HEK293T (cell line): ENCODE data around the gene NCS1.

Experiments used
- ELF4 ChIP-seq: fragments of 450-650 bp; IDR thresholded peaks from 2 replicates; pipeline ENCODE4 v1.6.1; 2017; ENCODE audit warnings: antibody characterized with exemption
- FOXA1 ChIP-seq: fragments of 450-650 bp; IDR thresholded peaks from 2 replicates; pipeline ENCODE4 v1.6.1; 2016; ENCODE audit warnings: mild to moderate bottlenecking
- HDGF ChIP-seq: fragments of 450-650 bp; IDR thresholded peaks from 2 replicates; pipeline ENCODE4 v1.6.1; 2017; ENCODE audit warnings: antibody characterized with exemption, borderline replicate concordance
- NFRKB ChIP-seq: fragments of 450-650 bp; IDR thresholded peaks from 2 replicates; pipeline ENCODE4 v1.6.1; 2016; ENCODE audit warnings: mild to moderate bottlenecking, moderate library complexity
- SUZ12 ChIP-seq: fragments of 450-650 bp; IDR thresholded peaks from 2 replicates; pipeline ENCODE4 v1.6.1; 2016; ENCODE audit warnings: mild to moderate bottlenecking
- TARDBP ChIP-seq: fragments of 450-650 bp; IDR thresholded peaks from 2 replicates; pipeline ENCODE4 v1.6.1; 2016

GRCh38 chr9:130142641-130143040, 29.6 kb upstream of the NCS1 start:
- TF ChIP-seq TARDBP, result no peak
- no peak for TF ChIP-seq FOXA1
- no peak for TF ChIP-seq SUZ12
- no peak for TF ChIP-seq ELF4
- TF ChIP-seq HDGF, result no peak
- TF ChIP-seq NFRKB, result no peak
